Activated naive CD4-positive, alpha-beta T cell treated with anti-CD3 and anti-CD28 coated beads, Interleukin-2, amount 50 U/mL, for 24 hours (primary cell): ENCODE data around the gene NOC2L.
"Not testable (repeated sequence)": the region's sequence is repeated elsewhere in the genome, so short reads cannot be mapped to it uniquely, and the experiment has no call there.

Experiments used
- H3K27ac Mint-ChIP-seq: one replicate; pipeline ENCODE4 v1.8.0; 2021; ENCODE audit warnings: mild to moderate bottlenecking, mixed read lengths
- H3K27me3 Mint-ChIP-seq: one replicate; pipeline ENCODE4 v1.8.0; 2021; ENCODE audit warnings: mixed read lengths
- H3K36me3 Mint-ChIP-seq: one replicate; pipeline ENCODE4 v1.8.0; 2021; ENCODE audit warnings: mixed read lengths
- H3K4me1 Mint-ChIP-seq: one replicate; pipeline ENCODE4 v1.8.0; 2021; ENCODE audit warnings: mixed read lengths
- H3K4me3 Mint-ChIP-seq: one replicate; pipeline ENCODE4 v1.8.0; 2021; ENCODE audit warnings: mild to moderate bottlenecking, mixed read lengths
- H3K9me3 Mint-ChIP-seq: one replicate; pipeline ENCODE4 v1.8.0; 2021; ENCODE audit warnings: mixed read lengths

NOC2L gene

GRCh38 chr1:981491-981954 is 22.5 kb upstream of the NOC2L start:
- Mint-ChIP-seq H3K4me3 (no peak overlapping the region), H3K4me1 (no peaks in the 10 kb centered on the region), H3K9me3 (no peaks in the 10 kb centered on the region), H3K27ac (no peak overlapping the region), H3K27me3 (peaks cover 7% of the 10 kb centered on the region), H3K36me3 (no peaks in the 10 kb centered on the region)

GRCh38 chr1:980602-981395 is 21.7 kb upstream of the NOC2L start:
- Mint-ChIP-seq H3K9me3 (no peaks in the 10 kb centered on the region), H3K4me1 (no peaks in the 10 kb centered on the region), H3K27ac (no peak overlapping the region), H3K27me3 (peaks cover 7% of the 10 kb centered on the region), H3K36me3 (no peaks in the 10 kb centered on the region), H3K4me3 (no peak overlapping the region)

DNA sequence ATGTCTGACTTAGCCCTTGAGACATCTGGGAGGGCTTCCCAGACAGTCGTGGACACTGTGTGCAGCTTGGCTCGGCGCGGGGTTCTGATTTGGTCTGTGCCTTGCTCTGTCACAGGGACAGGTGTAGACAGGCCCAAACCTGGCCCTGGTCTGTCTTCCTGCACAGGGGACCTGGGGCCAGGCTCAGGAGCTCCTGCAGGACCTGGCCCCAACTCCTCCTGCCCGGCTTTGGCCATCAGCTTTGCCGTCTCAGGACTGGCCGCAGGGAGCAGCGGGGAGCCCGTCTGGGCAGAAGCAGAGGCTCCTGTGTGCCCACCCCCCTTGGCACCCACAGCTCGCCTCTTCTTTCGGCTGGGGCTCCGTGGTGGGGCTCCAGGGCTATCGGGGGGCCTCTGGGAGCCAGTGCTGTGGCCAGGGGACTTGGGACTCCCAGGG is 21.1 kb upstream of the NOC2L start:
- H3K9me3 Mint-ChIP-seq, result no peaks in the 10 kb centered on the region
- no peak overlapping the region for H3K4me3 Mint-ChIP-seq
- H3K27me3 Mint-ChIP-seq, result peaks cover 9% of the 10 kb centered on the region
- H3K27ac Mint-ChIP-seq, result no peak overlapping the region
- no peaks in the 10 kb centered on the region for H3K36me3 Mint-ChIP-seq
- H3K4me1 Mint-ChIP-seq, result no peaks in the 10 kb centered on the region

- peaks cover 10% of the 10 kb centered on the region for H3K27me3 Mint-ChIP-seq
- H3K4me1 Mint-ChIP-seq, result no peaks in the 10 kb centered on the region
- no peak overlapping the region for H3K4me3 Mint-ChIP-seq
- H3K27ac Mint-ChIP-seq, result no peak overlapping the region
- H3K9me3 Mint-ChIP-seq, result no peaks in the 10 kb centered on the region
- H3K36me3 Mint-ChIP-seq, result peaks cover 2% of the 10 kb centered on the region
Measured at GRCh38 chr1:979744-980072, 20.7 kb upstream of the NOC2L start.

DNA sequence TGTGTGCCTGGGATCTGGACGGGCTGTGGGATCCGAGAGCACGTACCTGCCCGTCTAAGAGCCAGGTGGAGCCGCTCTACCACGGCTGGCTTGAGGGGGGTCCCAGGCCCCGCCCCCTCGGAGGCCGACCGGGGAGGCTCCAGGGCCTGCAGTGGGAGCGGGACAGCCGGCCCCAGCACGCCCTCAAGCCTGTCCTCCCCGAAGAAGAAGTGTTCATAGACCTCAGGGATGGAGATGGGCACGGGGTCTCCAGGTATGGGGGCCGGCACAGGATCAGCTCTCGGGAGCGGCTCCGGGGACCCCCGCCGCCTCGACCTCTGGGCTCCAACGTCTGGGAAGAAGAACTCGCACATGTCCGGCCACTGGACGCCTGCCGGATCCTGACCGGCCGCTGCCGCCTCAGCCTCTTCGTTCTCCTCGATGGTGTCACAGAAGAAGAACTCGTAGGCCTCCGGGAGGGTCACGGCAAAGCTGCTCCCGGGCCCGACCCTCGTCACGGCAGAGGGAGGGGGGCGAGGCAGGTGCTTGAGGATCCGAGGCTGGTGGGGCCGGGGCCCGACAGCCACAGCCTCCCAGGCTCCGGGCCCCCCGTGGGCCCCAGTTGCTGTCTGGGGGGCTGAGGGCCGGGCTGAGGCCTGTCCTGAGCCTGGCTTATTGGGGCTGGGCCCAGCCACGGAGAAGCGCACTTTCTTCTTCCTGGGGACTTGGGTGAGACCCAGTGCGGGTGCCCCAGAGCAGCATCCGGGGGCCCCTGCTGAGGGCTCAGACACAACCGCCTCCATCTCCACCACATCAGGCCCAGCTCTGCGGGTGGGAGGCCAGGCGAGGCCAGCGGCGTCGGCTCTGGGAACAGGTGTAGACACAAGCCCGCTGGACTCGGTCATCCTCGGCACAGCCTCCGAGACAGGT is 20.0 kb upstream of the NOC2L start:
- peaks cover 2% of the 10 kb centered on the region for H3K36me3 Mint-ChIP-seq
- no peak overlapping the region for H3K27ac Mint-ChIP-seq
- H3K27me3 Mint-ChIP-seq, result peaks cover 10% of the 10 kb centered on the region
- H3K4me1 Mint-ChIP-seq, result no peaks in the 10 kb centered on the region
- no peak overlapping the region for H3K4me3 Mint-ChIP-seq
- no peaks in the 10 kb centered on the region for H3K9me3 Mint-ChIP-seq

GRCh38 chr1:978069-978834 is 19.2 kb upstream of the NOC2L start:
- Mint-ChIP-seq H3K36me3 (peaks cover 2% of the 10 kb centered on the region), H3K4me3 (no peak overlapping the region), H3K27ac (no peak overlapping the region), H3K9me3 (no peaks in the 10 kb centered on the region), H3K27me3 (peaks cover 8% of the 10 kb centered on the region), H3K4me1 (no peaks in the 10 kb centered on the region)

GRCh38 chr1:976791-977190 is 17.7 kb upstream of the NOC2L start:
- H3K4me3 Mint-ChIP-seq, result not testable (repeated sequence)

DNA sequence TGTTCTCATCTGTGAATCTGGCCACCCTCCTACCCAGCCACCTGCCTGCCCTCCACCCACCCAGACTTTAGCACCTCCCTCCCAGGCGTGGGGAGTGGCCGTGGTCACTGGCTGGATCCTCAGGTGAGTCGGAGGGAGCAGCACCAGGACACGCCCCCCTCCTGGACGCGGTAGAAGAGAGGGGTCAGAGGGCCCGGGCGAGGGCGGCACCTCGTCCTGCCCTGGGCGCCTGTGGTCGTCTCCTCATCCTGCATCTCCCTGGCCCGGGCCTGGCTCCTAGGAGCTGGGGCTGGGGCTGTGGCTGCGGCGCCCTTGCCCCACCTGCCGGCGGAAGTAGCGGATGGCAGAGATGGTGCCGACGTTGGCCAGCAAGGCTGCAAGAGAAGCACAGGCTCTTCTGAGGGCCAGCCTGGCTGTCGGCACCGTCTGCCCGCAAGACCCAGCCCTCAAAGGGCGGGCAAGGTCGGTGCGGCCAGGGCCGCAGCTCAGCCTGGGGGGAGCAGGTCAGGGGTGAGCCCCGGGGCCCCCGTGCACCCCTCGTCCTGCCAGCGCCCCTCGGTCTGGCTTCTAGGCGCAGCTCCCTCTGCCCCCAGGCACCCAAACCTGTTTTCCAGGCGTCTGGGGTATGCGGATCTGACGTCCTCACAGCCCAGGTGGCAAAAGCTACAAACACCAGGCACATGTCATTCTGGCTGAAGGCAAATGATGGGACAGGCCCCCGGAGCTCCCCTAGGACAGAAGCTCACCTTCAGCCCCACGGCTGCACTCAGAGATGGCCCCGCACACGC is 17.0 kb upstream of the NOC2L start:
- Mint-ChIP-seq H3K4me3 (no peak overlapping the region), H3K9me3 (no peaks in the 10 kb centered on the region), H3K4me1 (no peaks in the 10 kb centered on the region), H3K36me3 (peaks cover 2% of the 10 kb centered on the region), H3K27me3 (peaks cover 4% of the 10 kb centered on the region), H3K27ac (no peak overlapping the region)

More at GRCh38 chr1:976791-977190, 17.7 kb upstream of the NOC2L start:
- not testable (repeated sequence) for H3K9me3 Mint-ChIP-seq, H3K27ac Mint-ChIP-seq, H3K36me3 Mint-ChIP-seq, H3K4me1 Mint-ChIP-seq, H3K27me3 Mint-ChIP-seq

- Mint-ChIP-seq H3K4me1 (no peaks in the 10 kb centered on the region), H3K27ac (no peak overlapping the region), H3K27me3 (peaks cover 4% of the 10 kb centered on the region), H3K4me3 (no peak overlapping the region), H3K36me3 (peaks cover 2% of the 10 kb centered on the region), H3K9me3 (no peaks in the 10 kb centered on the region)
Measured at GRCh38 chr1:975365-975764, 16.3 kb upstream of the NOC2L start.

- H3K4me3 Mint-ChIP-seq, result peak overlapping the region; percentile 26
- peaks cover 2% of the 10 kb centered on the region for H3K36me3 Mint-ChIP-seq
- peaks cover 4% of the 10 kb centered on the region for H3K27me3 Mint-ChIP-seq
- no peak overlapping the region for H3K27ac Mint-ChIP-seq
- no peaks in the 10 kb centered on the region for H3K4me1 Mint-ChIP-seq
- H3K9me3 Mint-ChIP-seq, result no peaks in the 10 kb centered on the region
Measured at GRCh38 chr1:974687-975328, 15.8 kb upstream of the NOC2L start.

- Mint-ChIP-seq H3K4me3 (no peak overlapping the region), H3K36me3 (peaks cover 2% of the 10 kb centered on the region), H3K4me1 (no peaks in the 10 kb centered on the region), H3K27me3 (peaks cover 7% of the 10 kb centered on the region), H3K9me3 (no peaks in the 10 kb centered on the region), H3K27ac (no peak overlapping the region)
Measured at GRCh38 chr1:974293-974640, 15.2 kb upstream of the NOC2L start.

DNA sequence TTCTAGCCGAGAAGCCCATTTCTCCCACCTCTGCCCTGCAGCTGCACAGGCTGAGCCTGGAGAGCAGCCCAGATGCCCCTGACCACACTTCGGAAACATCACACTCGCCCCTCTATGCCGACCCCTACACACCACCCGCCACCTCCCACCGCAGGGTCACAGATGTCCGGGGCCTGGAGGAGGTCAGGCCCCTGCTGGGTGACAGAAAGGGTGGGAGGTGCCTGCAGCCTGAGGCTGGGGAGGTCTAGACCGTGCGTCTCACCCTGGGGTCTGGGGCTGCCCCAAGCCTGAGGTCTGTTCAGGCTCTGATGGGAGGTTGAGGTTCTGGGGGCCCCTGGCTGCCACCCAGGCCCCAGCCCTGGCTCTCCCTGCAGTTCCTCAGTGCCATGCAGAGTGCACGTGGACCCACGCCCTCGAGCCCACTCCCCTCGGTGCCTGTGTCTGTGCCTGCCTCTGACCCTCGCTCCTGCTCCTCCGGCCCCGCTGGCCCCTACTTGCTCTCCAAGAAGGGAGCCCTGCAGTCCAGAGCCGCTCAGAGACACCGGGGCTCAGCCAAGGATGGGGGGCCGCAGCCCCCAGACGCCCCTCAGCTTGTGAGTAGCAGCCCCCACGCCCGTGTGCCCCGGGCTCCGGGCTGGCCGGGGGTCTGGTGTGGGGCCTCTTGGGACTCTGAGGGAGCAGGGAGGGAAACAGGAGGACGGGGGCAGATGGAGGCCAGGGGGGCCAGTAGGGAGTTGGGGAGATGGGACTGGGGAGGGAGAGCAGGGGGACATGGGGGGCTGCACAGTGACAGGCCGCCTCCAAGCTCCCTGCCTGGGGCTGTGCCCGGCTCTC is 14.6 kb upstream of the NOC2L start:
- Mint-ChIP-seq H3K36me3 (peaks cover 2% of the 10 kb centered on the region), H3K27ac (no peak overlapping the region), H3K27me3 (peaks cover 7% of the 10 kb centered on the region), H3K4me3 (no peak overlapping the region), H3K4me1 (no peaks in the 10 kb centered on the region), H3K9me3 (no peaks in the 10 kb centered on the region)

DNA sequence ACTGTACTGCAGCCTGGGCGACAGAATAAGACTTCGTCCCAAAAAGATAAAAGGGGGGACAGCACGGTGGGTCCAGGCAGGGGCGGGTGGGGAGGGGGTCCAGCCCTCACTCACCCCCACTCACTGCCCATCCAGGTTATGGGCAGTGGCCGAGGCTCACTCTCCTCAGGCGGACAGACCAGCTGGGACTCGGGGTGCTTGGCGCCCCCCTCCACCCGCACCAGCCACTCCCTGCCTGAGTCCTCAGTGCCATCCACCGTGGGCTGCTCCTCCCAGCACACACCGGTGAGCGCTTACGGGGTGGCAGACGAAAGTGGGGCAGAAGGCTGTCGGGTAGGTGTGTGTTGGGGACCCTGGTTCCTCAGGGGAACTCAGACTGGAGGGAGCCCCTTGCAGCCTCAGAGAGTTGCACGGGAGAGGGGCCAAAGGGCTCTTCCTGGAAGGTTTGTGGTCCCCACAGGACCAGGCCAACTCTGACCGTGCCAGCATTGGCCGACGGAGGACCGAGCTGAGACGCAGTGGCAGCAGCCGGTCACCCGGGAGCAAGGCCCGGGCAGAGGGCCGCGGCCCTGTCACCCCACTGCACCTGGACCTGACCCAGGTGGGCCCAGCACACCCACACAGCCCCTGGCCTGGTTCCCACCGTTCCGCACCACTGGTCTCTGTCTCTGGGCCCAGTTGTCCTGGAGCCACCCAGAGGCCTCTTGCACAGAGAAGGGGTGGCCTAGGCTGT is 13.8 kb upstream of the NOC2L start:
- Mint-ChIP-seq H3K4me1 (no peaks in the 10 kb centered on the region), H3K27me3 (peaks cover 10% of the 10 kb centered on the region), H3K4me3 (no peak overlapping the region), H3K36me3 (peaks cover 2% of the 10 kb centered on the region), H3K27ac (no peak overlapping the region), H3K9me3 (no peaks in the 10 kb centered on the region)
